PC-9 (cell line): Measurements from ENCODE around the gene STRADA.

Experiments
- EZH2 ChIP-seq: fragments of 200-600 bp; sonication (generic); IDR thresholded peaks from 2 replicates; pipeline ENCODE4 v1.8.0; 2017; ENCODE audit warnings: antibody characterized with exemption, low read depth
- TF ChIP-seq, protein P1 (sequence below): fragments of 200-600 bp; sonication (generic); conservative IDR thresholded peaks from 2 replicates; pipeline ENCODE4 v1.6.1; 2017; ENCODE audit warnings: mixed run types, antibody characterized with exemption, mild to moderate bottlenecking, moderate library complexity

DNA sequence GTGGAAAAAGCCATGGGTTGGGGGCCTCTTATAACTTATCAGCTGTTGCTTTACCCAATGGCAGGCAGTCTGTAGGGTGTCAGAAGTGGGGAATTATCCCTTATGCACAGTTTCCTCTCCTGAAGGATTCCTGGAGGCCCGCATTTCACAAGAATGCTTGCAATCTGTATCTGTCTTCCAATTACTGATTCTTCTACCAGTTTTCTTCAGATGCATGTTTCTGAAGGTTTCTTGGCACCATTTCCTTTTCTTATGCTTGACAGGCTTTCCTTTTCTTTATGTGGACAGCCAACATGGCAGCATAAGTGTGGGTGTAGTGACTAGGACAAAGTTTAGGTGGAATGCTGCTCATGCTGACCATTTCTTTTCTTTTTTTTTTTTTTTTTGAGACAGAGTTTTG lies 83.2 kb downstream of the STRADA start:
- TF ChIP-seq, protein P1, sequence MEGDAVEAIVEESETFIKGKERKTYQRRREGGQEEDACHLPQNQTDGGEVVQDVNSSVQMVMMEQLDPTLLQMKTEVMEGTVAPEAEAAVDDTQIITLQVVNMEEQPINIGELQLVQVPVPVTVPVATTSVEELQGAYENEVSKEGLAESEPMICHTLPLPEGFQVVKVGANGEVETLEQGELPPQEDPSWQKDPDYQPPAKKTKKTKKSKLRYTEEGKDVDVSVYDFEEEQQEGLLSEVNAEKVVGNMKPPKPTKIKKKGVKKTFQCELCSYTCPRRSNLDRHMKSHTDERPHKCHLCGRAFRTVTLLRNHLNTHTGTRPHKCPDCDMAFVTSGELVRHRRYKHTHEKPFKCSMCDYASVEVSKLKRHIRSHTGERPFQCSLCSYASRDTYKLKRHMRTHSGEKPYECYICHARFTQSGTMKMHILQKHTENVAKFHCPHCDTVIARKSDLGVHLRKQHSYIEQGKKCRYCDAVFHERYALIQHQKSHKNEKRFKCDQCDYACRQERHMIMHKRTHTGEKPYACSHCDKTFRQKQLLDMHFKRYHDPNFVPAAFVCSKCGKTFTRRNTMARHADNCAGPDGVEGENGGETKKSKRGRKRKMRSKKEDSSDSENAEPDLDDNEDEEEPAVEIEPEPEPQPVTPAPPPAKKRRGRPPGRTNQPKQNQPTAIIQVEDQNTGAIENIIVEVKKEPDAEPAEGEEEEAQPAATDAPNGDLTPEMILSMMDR = no peak
- no peak for TF ChIP-seq EZH2
